HuH-7 (cell line): ENCODE data around the gene EEF1AKMT2.

Experiments used
- DNase-seq: peaks from one replicate; pipeline ENCODE4 v3.0.0; 2011; ENCODE audit warnings: low spot score

EEF1AKMT2 gene

DNA sequence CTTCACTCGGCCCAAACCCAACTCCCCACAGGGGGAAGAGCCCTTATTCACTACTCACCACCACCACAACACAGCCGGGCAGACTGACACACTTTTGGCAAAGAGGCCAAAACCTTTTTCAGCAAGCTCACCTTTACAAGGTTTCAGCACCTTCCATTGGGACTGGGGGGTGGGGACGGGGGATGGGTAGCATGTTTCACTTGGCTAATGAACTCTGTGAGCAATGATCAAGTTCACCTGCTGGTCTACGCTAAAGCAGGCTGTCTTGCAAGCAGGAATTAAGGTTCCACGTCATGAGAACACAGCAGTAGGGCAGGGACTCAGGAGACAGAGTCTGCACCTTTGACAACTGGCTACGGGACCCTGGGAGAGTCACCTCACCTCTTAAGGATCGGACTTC lies 54.5 kb downstream of the EEF1AKMT2 start:
- no peak for DNase-seq

DNA sequence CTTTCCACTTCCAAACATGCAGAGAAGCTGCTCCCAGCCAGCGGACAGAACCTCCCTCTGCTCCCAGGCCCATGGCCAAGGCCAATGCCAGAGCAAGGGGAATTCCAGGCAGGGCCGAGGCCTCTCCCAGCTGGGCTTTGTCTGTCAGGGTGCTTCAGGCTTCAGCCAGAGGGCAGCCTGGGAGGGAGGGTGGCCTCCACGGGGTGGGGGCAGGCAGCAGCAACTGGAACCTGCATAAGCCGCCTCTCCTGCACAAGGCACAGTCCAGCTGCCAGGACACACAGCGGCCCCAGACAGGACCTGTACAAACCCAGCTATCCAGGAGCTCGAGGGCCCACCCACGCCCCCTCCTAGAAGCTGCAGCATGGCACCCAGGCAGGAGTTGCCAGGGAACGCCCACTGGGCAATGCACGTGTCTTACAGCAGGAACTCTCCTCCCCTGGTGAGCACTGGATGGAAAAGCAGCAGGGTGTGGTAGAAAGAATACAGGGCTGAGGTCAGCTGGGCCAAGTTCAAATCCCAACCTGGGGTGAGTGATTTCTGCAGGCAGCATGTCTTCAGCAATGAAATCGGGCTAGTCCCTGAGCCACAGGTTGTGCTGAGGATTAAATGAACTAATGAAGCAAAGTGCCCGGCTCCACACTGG lies 55.1 kb downstream of the EEF1AKMT2 start:
- no peak for DNase-seq

DNA sequence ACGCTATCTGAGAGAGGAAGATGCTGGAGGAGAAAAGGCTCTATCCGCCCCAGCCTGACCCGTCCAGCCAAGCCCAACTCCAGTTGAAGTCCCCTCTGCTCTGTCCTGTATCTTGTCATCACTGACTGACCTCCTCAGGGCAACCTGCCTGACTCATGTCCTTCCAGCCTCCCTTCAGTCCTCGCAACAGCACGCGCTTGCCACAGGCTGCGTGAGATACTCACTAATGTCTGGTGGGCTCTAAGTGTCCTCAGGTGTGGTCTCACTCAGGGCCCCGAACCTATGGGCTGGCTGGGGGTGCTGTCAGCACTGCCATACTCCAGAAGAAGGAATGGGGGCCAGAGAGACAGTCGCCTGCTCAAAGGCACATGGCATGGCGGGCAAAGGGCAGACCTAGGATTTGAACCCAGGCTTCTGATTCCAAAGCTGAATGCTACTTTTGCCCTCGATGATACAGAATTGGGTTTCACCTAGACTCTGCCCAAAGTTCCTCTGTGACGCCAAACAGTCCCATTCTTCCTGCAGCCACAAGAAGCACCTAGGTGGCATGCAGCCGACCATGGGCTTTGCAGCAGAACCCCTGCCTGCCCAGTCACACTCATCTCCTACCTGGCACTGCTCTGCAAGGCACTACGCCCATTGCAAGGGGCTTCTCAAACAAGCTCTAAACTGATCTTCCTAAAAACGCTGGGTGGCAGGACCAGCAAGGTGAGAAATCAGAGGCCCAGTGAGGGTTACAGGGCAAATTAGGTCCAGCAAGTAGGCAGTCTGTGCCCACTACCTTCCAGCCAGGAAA lies 56.0 kb downstream of the EEF1AKMT2 start:
- no peak for DNase-seq

GRCh38 chr10:124734311-124735166 lies 57.1 kb downstream of the EEF1AKMT2 start:
- no peak for DNase-seq

- DNase-seq, result no peak
These were observed 58.0 kb downstream of the EEF1AKMT2 start for GRCh38 chr10:124733571-124734245.

DNA sequence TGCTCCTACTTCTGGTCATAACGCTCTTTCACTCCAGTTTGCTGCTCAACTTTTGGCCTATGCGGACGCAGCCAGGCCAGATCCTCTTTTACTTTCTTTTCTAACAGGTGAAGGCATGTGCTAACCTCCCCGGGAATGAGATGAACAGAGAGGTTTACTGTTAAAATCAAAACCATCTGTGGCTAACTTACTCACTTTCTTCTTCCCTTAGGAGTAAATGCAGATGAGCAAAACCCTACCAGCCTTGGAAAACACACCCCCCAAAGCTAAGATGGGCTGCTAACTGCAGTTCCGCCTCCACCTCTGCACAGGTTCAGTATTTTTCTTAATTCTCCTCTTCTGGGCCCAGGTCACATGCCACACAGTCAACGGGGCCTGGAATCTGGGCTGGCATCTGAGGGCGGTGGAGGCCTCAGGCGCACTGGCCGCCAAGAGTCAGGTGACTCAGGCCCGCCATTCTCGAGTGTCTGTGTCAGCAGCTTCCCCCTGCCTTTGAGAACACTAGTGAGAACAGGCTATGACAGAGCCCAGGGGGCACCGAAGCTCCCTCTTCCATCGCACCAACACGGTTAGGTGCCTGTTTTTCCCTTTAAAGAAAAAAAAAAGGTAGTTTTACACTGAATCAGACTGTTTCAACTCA lies 58.6 kb downstream of the EEF1AKMT2 start:
- no peak for DNase-seq

- no peak for DNase-seq
These were observed 60.1 kb downstream of the EEF1AKMT2 start for GRCh38 chr10:124731551-124731950.

- no peak for DNase-seq
These were observed 60.9 kb downstream of the EEF1AKMT2 start for GRCh38 chr10:124730790-124731189.

GRCh38 chr10:124728830-124729661 lies 62.6 kb downstream of the EEF1AKMT2 start:
- DNase-seq, result no peak

DNA sequence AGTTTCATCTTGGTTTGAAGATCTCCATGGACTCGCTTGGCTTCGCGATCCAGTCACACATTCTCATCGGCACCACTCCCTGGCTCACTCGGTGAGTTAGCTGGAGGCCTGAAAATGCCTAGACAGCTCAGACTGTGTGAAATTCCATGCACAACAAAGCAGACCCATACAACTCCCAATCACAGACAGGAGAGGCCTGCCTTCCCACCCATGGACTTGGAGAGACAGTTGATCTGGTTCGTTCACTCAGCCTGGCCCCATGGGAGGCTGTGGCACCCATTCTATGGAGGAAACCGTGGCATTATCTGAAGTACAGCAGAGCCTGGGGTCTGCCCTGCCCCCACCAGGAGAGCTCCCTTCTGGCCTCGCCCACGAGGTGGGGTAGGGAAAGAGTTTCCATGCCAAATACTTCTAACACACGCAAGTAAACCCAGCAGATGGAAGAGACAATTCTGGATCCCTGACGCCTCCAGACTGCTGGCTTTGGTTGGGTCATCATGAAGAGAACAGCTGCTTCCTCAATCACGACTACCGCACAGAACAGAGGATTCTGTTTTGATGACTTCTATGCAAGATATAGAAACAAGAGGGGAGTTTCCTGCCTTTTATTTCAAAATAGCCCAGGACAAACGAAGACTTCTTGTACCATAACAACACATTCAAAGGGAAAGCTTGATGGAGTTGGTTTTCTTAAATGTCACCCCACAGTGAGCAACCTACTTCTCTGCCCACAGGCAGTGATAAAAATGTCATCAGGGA lies 63.4 kb downstream of the EEF1AKMT2 start:
- DNase-seq, result no peak

GRCh38 chr10:124727361-124727960 lies 64.2 kb downstream of the EEF1AKMT2 start:
- no peak for DNase-seq

DNA sequence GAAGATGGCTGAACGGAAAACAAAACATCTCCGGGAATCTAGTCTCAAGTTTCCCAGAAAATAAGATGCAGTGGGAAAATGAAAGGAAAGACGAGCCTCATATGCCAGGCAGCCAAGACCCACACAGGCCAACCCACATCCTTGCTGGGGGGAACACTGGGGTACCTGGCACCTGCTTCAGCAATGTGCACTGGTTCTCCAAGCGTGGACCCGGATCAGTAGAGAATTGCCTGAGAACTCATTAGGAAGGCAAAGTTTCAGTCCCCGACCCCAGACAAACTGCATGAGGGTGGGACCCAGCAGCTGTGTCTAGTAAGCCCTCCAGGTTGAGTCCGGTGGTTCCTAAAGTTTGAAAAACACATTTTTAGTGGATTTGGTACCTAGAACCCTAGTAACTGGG lies 65.9 kb downstream of the EEF1AKMT2 start:
- no peak for DNase-seq

GRCh38 chr10:124725171-124725631 lies 66.5 kb downstream of the EEF1AKMT2 start:
- no peak for DNase-seq

GRCh38 chr10:124724279-124725027 lies 67.2 kb downstream of the EEF1AKMT2 start:
- no peak for DNase-seq

DNA sequence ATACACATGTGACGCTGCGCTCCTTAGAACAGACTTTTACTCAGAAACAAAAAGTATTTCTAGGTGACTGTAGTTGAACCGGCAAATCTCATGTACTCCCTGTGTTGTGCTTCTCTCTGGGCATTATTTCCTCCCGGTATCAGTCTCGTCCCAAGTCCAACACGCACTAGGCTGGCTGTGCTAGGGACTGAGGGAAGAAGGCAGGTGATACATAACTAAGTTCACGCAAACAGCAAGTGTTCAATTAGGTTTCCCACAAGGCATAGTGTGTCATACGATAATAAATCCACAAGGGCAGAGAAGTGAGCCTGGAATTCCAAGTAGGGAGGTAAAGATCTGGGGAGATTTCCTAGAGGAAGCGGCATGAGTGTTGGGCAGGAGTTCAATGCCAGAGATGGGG lies 67.9 kb downstream of the EEF1AKMT2 start:
- DNase-seq, result no peak

DNA sequence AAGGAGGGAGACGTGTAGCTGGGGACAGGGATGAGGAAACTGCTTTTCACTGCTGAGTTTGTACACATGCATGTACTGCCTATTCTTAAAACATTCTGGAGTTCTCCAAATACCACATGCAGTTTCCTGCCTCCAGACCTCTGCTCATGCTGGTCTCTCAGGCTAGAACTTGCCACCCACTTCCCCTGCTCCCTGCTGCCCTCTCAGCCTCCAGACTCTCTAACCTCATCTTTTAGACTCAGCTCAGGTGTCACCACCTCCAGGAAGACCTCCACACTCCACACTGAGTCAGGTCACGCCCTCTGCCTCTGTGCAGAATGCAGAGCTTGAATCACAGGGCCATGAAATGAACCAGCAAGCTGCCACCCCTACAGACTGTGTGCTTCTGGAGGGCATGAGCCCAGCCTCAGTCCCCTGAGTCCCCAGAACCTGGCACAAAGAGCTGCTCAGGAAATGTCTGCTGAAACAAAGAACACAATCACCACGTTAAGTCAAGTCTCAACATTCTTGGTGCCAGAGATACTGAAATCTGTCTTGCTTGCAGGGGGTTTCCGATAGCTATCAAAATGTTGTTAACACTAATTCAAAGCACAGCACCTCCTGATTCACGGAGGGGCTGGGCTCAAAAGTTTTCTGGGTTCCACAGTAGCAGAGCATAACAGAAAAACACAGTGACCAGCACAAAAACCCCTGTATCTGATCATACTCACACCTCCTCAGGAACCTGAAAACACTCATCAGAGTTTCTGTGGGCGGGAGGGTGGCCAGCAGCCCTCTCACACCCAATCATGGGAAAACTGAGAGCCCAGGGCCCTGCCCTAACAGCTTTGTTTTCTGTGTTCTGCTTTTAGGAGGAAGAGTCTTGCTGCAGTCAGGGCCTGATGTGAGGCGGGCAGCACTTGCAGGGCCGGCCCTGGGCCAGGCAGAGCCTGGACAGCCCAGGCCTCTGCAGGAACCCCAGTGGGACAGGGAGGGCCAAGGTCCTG lies 68.6 kb downstream of the EEF1AKMT2 start:
- no peak for DNase-seq

DNA sequence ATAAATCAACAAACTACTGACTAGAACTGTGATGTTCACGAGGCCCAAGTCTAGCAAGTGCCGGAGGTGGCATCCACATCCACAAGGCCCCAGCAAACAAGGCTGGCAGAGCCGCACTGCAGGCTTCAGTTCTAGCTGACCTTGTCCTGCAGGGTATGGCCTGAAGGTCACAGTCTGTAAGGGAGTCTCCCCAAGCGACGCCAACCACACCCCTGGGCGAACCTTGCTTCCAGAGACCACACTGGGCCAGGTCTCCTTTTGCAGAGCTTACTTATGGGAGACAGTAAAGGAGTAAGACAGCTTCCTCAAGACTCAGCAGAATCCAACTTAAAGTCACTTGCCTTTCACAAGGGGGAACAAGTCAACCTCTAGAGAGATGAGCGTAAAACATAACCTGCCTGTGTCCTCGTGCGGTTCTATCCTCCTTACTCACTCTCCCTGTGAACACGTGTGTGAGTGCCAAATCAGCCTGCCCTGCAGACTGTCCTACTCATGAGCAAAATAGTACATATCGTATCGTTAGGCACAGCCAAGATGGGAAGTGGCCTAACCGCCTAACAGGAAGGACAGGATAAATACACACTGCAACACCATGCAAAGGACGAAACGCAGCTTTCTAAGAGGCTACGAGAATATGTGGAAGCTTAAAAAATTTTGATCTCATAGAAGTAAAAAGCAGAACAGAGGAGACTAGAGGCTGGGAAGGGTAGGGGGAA lies 70.2 kb downstream of the EEF1AKMT2 start:
- no peak for DNase-seq
